HG03442 (cell line): ENCODE results near the gene WFIKKN1.
A peak's percentile ranks its signal among the peaks of the same experiment; 100 is the strongest.

Experiments used
- ATAC-seq: cut with Tn5 transposase; IDR thresholded peaks from one replicate; pipeline ENCODE4 v1.9.1; 2021; ENCODE audit warnings: mild to moderate bottlenecking, moderate library complexity; ENCODE audit not compliant: unreplicated experiment

The WFIKKN1 gene

GRCh38 chr16:622920-623280 is 7.9 kb upstream of the WFIKKN1 start:
- ATAC-seq, result no peak

- no peak for ATAC-seq
Observed at GRCh38 chr16:624526-625070, 6.2 kb upstream of the WFIKKN1 start.

GRCh38 chr16:625117-625976 is 5.4 kb upstream of the WFIKKN1 start:
- no peak for ATAC-seq

- ATAC-seq, result no peak
Observed at GRCh38 chr16:625977-626765, 4.6 kb upstream of the WFIKKN1 start.

GRCh38 chr16:626787-627453 is 3.9 kb upstream of the WFIKKN1 start:
- ATAC-seq, result no peak

GRCh38 chr16:627454-628239 is 3.1 kb upstream of the WFIKKN1 start:
- ATAC-seq, result no peak

- ATAC-seq, result no peak
Observed at GRCh38 chr16:628321-629061, 2.3 kb upstream of the WFIKKN1 start.

GRCh38 chr16:629185-629832 is 1.5 kb upstream of the WFIKKN1 start:
- no peak for ATAC-seq

- no peak for ATAC-seq
Observed at GRCh38 chr16:629833-630248, 944 bp upstream of the WFIKKN1 start.

GRCh38 chr16:630249-630814 is 453 bp upstream of the WFIKKN1 start:
- no peak for ATAC-seq

- ATAC-seq, result no peak
Observed at GRCh38 chr16:631808-632358, 1.1 kb downstream of the WFIKKN1 start.

GRCh38 chr16:632486-633335 is 1.9 kb downstream of the WFIKKN1 start:
- ATAC-seq, result no peak

GRCh38 chr16:633336-634050 is 2.7 kb downstream of the WFIKKN1 start:
- ATAC-seq, result no peak

- ATAC-seq, result no peak
Observed at GRCh38 chr16:634051-634670, 3.4 kb downstream of the WFIKKN1 start.

- no peak for ATAC-seq
Observed at GRCh38 chr16:634996-635395, 4.2 kb downstream of the WFIKKN1 start.

- ATAC-seq, result peak; percentile 9
Observed at GRCh38 chr16:635573-636205, 4.9 kb downstream of the WFIKKN1 start.
